K562 (cell line): Measurements from ENCODE around the gene CREB3L2. TPM values are rescaled to one million over a fixed set of nuclear protein-coding genes. Genes with fewer than 3 reads are reported as not detected.

ENCODE experiments used
- AFF1 ChIP-seq, 2 experiments: fragments of 450-650 bp; IDR thresholded peaks; 2 replicates each; pipeline ENCODE4 v1.6.1; 2018; ENCODE audit warnings: mild to moderate bottlenecking in 2 of 2, low read depth in 1 of 2; ENCODE audit not compliant: partially characterized antibody in 2 of 2
- CEBPG ChIP-seq, 3 experiments: fragments of 200-800 bp in 1 of 3; sonication (Bioruptor generic) in 1 of 3; sonication (generic) in 1 of 3; formaldehyde crosslinking in 1 of 3; IDR thresholded peaks in 2 of 3; conservative IDR thresholded peaks in 1 of 3; 2 replicates each; pipeline versions ENCODE4 v1.6.1 to v1.8.0; 2016 to 2022; ENCODE audit warnings: missing compliant biosample characterization in 2 of 3, missing genetic modification characterization in 2 of 3, mild to moderate bottlenecking in 1 of 3, missing genetic modification reagents in 1 of 3
- CREB5 ChIP-seq: fragments of 250-450 bp; sonication (Bioruptor Pico); IDR thresholded peaks from 2 replicates; pipeline ENCODE4 v1.5.0; 2020; ENCODE audit warnings: mild to moderate bottlenecking
- ELF4 ChIP-seq: fragments of 450-650 bp; formaldehyde crosslinking; IDR thresholded peaks from 2 replicates; pipeline ENCODE4 v1.4.0; 2022; ENCODE audit warnings: missing genetic modification characterization
- STAT6 ChIP-seq: sonication (generic); formaldehyde crosslinking; IDR thresholded peaks from 2 replicates; pipeline ENCODE4 v1.8.1; 2023; ENCODE audit warnings: mild to moderate bottlenecking, missing genetic modification reagents
- TEAD2 ChIP-seq: fragments of 450-650 bp; IDR thresholded peaks from 2 replicates; pipeline ENCODE4 v1.6.1; 2016; ENCODE audit warnings: missing genetic modification characterization, control low read depth, missing compliant biosample characterization
- ZBTB2 ChIP-seq: fragments of 450-650 bp; IDR thresholded peaks from 2 replicates; pipeline ENCODE4 v1.6.1; 2016; ENCODE audit warnings: antibody characterized with exemption
- ZEB2 ChIP-seq: fragments of 450-650 bp; IDR thresholded peaks from 2 replicates; pipeline ENCODE4 v1.6.1; 2016
- ZNF395 ChIP-seq: fragments of 200-800 bp; sonication (Bioruptor generic); IDR thresholded peaks from 2 replicates; pipeline ENCODE4 v1.6.1; 2017; ENCODE audit warnings: missing genetic modification characterization, missing compliant biosample characterization
- ZNF584 ChIP-seq: fragments of 200-800 bp; sonication (Bioruptor generic); IDR thresholded peaks from 2 replicates; pipeline ENCODE4 v1.6.1; 2016; ENCODE audit warnings: low read depth, mild to moderate bottlenecking, missing genetic modification characterization, missing compliant biosample characterization
- ZNF639 ChIP-seq, 2 experiments: fragments of 200-800 bp in 1 of 2; sonication (Bioruptor generic) in 1 of 2; sonication (generic) in 1 of 2; formaldehyde crosslinking in 1 of 2; IDR thresholded peaks in 1 of 2; conservative IDR thresholded peaks in 1 of 2; 2 replicates each; pipeline versions ENCODE4 v1.5.0 to v1.6.1; 2016 to 2020; ENCODE audit warnings: missing compliant biosample characterization in 1 of 2, missing genetic modification characterization in 1 of 2, missing genetic modification reagents in 1 of 2
- polyA plus RNA-seq, 8 experiments: library from polyadenylated mRNA; depleted of rRNA in 4 of 8; stranded (reverse) in 5 of 8; unstranded in 3 of 8; fragments of >200 nt; fragmentation: Nextera tagmentation in 2 of 8; fragmentation: Illumina TruSeq in 1 of 8; extraction: Ambion mirVana in 2 of 8; extraction: Trizol in 1 of 8; gene quantifications; 2 replicates each; pipeline versions ENCODE4 v1.2.1 to v1.2.3, GENCODE V29; 2011 to 2014; ENCODE audit warnings: inconsistent platforms in 1 of 8, missing spikeins in 1 of 8
- total RNA-seq, 7 experiments: library from RNA; depleted of rRNA in 6 of 7; stranded (reverse); fragments of >200 nt in 6 of 7; fragmentation: Illumina TruSeq in 2 of 7; extraction: Trizol in 2 of 7; gene quantifications; 2 replicates each; pipeline versions ENCODE4 v1.2.1 to v1.2.3, GENCODE V29; 2011 to 2021; ENCODE audit warnings: low replicate concordance in 1 of 7

CREB3L2 gene
- total and polyA plus RNA-seq, 9 of the 15 experiments (the other 6 are each of a cell fraction or from before 2014, with no cell fraction given) = 7.1 to 45.6 (median 15.8) TPM

- TF ChIP-seq STAT6 (CRISPR knock-in tag) (peak; percentile 95), CREB5 (CRISPR knock-in tag) (no peak), ZNF584 (CRISPR knock-in tag) (no peak), ELF4 (CRISPR knock-in tag) (peak; percentile 71), AFF1 (IDR thresholded peaks at IDR 0.05; ENCODE audit: low read depth in 1 of 2, partially characterized antibody in 2 of 2) (peak in 1 of 2 experiments; percentile 63), CEBPG (CRISPR knock-in tag; IDR thresholded peaks at IDR 0.05) (peak; percentile 32; the same call in 1 of the 2 replicates), CEBPG (tag; conservative IDR thresholded peaks at IDR 0.05 in 1 of 2, IDR thresholded peaks at IDR 0.05 in 1 of 2) (no peak), ZEB2 (0 out of 2 replicates have a peak, but pooled peaks have one; percentile 35), TEAD2 (tag) (no peak), ZBTB2 (peak; percentile 12; the same call in 1 of the 2 replicates), ZNF395 (CRISPR knock-in tag) (0 out of 2 replicates have a peak, but pooled peaks have one; percentile 58), ZNF639 (CRISPR knock-in tag; conservative IDR thresholded peaks at IDR 0.05 in 1 of 2, IDR thresholded peaks at IDR 0.05 in 1 of 2) (no peak)
These were observed at the start of gene CREB3L2 (continued) for GRCh38 chr7:138001529-138002095.
